MM.1S (cell line): Measurements from ENCODE around the gene KCNQ1.

ENCODE experiments used
- DNase-seq: peaks from one replicate; pipeline ENCODE4 v3.0.0-alpha.2; 2015
- H2AFZ ChIP-seq: fragments of 300-600 bp; sonication (generic); 2 replicates; pipeline ENCODE4 v1.6.0; 2016; ENCODE audit warnings: antibody characterized with exemption, low read length
- H3F3A ChIP-seq: fragments of 300-600 bp; sonication (generic); 2 replicates; pipeline ENCODE4 v1.6.1; 2016; ENCODE audit warnings: mild to moderate bottlenecking, antibody characterized with exemption, low read length, moderate library complexity, mixed read lengths; ENCODE audit not compliant: insufficient read depth
- H3K27ac ChIP-seq: fragments of 300-600 bp; sonication (generic); 2 replicates; pipeline ENCODE4 v1.5.1; 2016; ENCODE audit warnings: mild to moderate bottlenecking, low read length
- H3K27me3 ChIP-seq: fragments of 300-600 bp; sonication (generic); replicated peaks from 2 replicates; pipeline ENCODE4 v1.6.0; 2016; ENCODE audit warnings: low read length; ENCODE audit not compliant: insufficient read depth
- H3K36me3 ChIP-seq: fragments of 300-600 bp; sonication (generic); replicated peaks from 2 replicates; pipeline ENCODE4 v1.6.1; 2016; ENCODE audit warnings: mild to moderate bottlenecking, low read length, mixed read lengths; ENCODE audit not compliant: insufficient read depth
- H3K4me1 ChIP-seq: fragments of 300-600 bp; sonication (generic); 2 replicates; pipeline ENCODE4 v1.6.1; 2016; ENCODE audit warnings: low read length, mixed read lengths
- H3K4me2 ChIP-seq: fragments of 300-600 bp; sonication (generic); 2 replicates; pipeline ENCODE4 v1.6.0; 2016; ENCODE audit warnings: low read depth, low read length
- H3K4me3 ChIP-seq: fragments of 300-600 bp; sonication (generic); 2 replicates; pipeline ENCODE4 v1.5.1; 2016; ENCODE audit warnings: low read length, mixed read lengths
- H3K79me2 ChIP-seq: fragments of 300-600 bp; sonication (generic); 2 replicates; pipeline ENCODE4 v1.6.1; 2016; ENCODE audit warnings: mixed run types, low read length, mixed read lengths
- H3K9ac ChIP-seq: fragments of 300-600 bp; sonication (generic); 2 replicates; pipeline ENCODE4 v1.6.1; 2016; ENCODE audit warnings: low read length, mixed read lengths
- H3K9me2 ChIP-seq: fragments of 300-600 bp; sonication (generic); replicated peaks from 2 replicates; pipeline ENCODE4 v1.6.1; 2016; ENCODE audit warnings: mild to moderate bottlenecking, low read length, mixed read lengths; ENCODE audit not compliant: insufficient read depth
- H3K9me3 ChIP-seq: fragments of 300-600 bp; sonication (generic); replicated peaks from 2 replicates; pipeline ENCODE4 v1.6.1; 2016; ENCODE audit warnings: mild to moderate bottlenecking, low read length, mixed read lengths; ENCODE audit not compliant: insufficient read depth
- H4K20me1 ChIP-seq: fragments of 300-600 bp; sonication (generic); 2 replicates; pipeline ENCODE4 v1.6.1; 2016; ENCODE audit warnings: mild to moderate bottlenecking, low read length, moderate library complexity, mixed read lengths; ENCODE audit not compliant: insufficient read depth
- EZH2 ChIP-seq: fragments of 300-600 bp; sonication (generic); optimal IDR thresholded peaks from 2 replicates; pipeline ENCODE3; 2017; ENCODE audit warnings: low read depth, mild to moderate bottlenecking, antibody characterized with exemption, low read length, mixed read lengths
- EZH2phosphoT487 ChIP-seq: fragments of 300-600 bp; sonication (generic); IDR thresholded peaks from 2 replicates; pipeline ENCODE4 v1.6.1; 2018; ENCODE audit warnings: antibody characterized with exemption, low read length
- TF ChIP-seq, protein P1 (sequence below): fragments of 300-600 bp; sonication (generic); IDR thresholded peaks from 2 replicates; pipeline ENCODE4 v1.5.1; 2016; ENCODE audit warnings: antibody characterized with exemption, low read length, mixed read lengths

Gene KCNQ1

DNA sequence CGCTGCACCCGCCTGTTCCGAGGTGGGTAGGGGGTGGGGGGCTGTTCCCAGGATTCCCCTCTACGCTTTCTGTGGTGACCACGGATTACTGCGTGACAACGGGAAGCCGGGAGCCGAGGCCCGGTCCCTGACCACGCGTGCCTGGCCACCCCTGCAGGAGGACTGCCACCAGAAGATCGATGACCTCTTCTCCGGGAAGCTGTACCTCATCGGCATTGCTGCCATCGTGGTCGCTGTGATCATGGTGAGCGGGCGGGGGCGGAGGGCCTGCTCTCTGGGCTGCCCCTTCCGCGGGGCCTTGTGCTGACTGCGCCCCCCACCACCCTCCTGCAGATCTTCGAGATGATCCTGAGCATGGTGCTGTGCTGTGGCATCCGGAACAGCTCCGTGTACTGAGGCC lies 48.3 kb upstream of the KCNQ1 start:
- Histone ChIP-seq H2AFZ (no peak overlapping the region), H3K27me3 (peaks cover 23% of the 10 kb centered on the region), H3K36me3 (no peaks in the 10 kb centered on the region), H3K4me2 (no peak overlapping the region), H3K79me2 (peaks cover 18% of the 10 kb centered on the region), H3K9ac (no peak overlapping the region), H3F3A (no peaks in the 10 kb centered on the region), H3K9me2 (no peaks in the 10 kb centered on the region), H3K9me3 (no peaks in the 10 kb centered on the region), H3K4me1 (peaks cover 6% of the 10 kb centered on the region), H4K20me1 (no peaks in the 10 kb centered on the region), H3K27ac (no peak overlapping the region), H3K4me3 (no peak overlapping the region)
- no peak for DNase-seq
- no peak for TF ChIP-seq EZH2phosphoT487
- TF ChIP-seq EZH2 = no peak
- TF ChIP-seq, protein P1, sequence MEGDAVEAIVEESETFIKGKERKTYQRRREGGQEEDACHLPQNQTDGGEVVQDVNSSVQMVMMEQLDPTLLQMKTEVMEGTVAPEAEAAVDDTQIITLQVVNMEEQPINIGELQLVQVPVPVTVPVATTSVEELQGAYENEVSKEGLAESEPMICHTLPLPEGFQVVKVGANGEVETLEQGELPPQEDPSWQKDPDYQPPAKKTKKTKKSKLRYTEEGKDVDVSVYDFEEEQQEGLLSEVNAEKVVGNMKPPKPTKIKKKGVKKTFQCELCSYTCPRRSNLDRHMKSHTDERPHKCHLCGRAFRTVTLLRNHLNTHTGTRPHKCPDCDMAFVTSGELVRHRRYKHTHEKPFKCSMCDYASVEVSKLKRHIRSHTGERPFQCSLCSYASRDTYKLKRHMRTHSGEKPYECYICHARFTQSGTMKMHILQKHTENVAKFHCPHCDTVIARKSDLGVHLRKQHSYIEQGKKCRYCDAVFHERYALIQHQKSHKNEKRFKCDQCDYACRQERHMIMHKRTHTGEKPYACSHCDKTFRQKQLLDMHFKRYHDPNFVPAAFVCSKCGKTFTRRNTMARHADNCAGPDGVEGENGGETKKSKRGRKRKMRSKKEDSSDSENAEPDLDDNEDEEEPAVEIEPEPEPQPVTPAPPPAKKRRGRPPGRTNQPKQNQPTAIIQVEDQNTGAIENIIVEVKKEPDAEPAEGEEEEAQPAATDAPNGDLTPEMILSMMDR = no peak

DNA sequence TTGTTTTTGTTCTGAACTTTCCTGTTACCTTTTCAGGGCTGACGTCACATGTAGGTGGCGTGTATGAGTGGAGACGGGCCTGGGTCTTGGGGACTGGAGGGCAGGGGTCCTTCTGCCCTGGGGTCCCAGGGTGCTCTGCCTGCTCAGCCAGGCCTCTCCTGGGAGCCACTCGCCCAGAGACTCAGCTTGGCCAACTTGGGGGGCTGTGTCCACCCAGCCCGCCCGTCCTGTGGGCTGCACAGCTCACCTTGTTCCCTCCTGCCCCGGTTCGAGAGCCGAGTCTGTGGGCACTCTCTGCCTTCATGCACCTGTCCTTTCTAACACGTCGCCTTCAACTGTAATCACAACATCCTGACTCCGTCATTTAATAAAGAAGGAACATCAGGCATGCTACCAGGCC lies 47.8 kb upstream of the KCNQ1 start:
- peaks cover 20% of the 10 kb centered on the region for H3K27me3 ChIP-seq
- no peaks in the 10 kb centered on the region for H3K9me2 ChIP-seq
- peaks cover 12% of the 10 kb centered on the region for H3K4me1 ChIP-seq
- no peak overlapping the region for H3K4me2 ChIP-seq
- H3K79me2 ChIP-seq = peaks cover 23% of the 10 kb centered on the region
- H3K27ac ChIP-seq = no peak overlapping the region
- H3K4me3 ChIP-seq = no peak overlapping the region
- no peaks in the 10 kb centered on the region for H3K9me3 ChIP-seq
- TF ChIP-seq, protein P1 = no peak
- TF ChIP-seq EZH2 (no peak), EZH2phosphoT487 (no peak)
- H3F3A ChIP-seq = no peaks in the 10 kb centered on the region
- H3K36me3 ChIP-seq = no peaks in the 10 kb centered on the region
- no peak for DNase-seq
- no peak overlapping the region for H2AFZ ChIP-seq
- H3K9ac ChIP-seq = no peak overlapping the region
- H4K20me1 ChIP-seq = no peaks in the 10 kb centered on the region

DNA sequence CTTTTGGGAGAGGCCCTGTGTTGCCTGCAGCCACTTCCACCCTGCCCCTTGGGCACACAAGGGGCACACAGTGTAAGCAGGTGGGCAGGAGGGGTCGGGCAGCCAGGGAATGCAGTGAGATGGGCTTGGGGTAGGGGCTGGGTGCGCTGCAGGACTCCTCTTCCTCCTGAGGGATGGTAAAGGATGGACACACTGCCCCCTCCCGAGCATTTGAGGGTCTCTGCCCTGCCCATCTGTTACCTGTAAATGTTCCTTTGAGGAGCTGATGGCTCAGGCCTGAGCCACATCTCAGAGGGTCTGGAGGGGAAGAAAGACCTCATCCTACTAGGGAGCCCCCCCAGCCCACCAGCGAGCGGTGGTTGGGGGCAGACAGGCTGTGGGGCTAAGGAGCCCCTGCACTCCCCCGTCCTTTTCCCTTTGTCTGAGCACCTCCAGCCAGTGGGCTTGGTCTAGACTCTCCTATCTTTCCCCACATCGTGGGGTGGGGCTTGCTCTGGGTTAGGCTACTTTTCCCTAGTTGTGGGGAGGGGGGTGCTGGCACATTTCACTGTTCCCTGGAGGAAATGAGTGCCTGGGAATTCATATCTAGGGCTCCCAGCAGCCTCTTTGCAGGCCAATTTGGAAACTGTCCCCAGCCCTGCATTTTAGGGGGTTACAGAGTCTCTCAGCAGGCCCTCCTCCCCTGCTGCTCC lies 46.0 kb upstream of the KCNQ1 start:
- Histone ChIP-seq H3K27ac (no peak overlapping the region), H3K36me3 (no peaks in the 10 kb centered on the region), H3F3A (no peaks in the 10 kb centered on the region), H3K9me3 (no peaks in the 10 kb centered on the region), H3K4me1 (peaks cover 12% of the 10 kb centered on the region), H3K9me2 (no peaks in the 10 kb centered on the region), H2AFZ (no peak overlapping the region), H3K27me3 (peaks cover 12% of the 10 kb centered on the region), H4K20me1 (no peaks in the 10 kb centered on the region), H3K79me2 (peaks cover 31% of the 10 kb centered on the region), H3K4me3 (peak overlapping the region; percentile 89; the same call in 1 of the 2 replicates), H3K9ac (peak overlapping the region; percentile 97; the same call in 1 of the 2 replicates), H3K4me2 (peak overlapping the region; percentile 99; the same call in 1 of the 2 replicates)
- TF ChIP-seq, protein P1 = no peak
- DNase-seq = no peak
